Lung (tissue), 12 donors: ENCODE data around the gene ALKBH5. TPM values are rescaled to one million over a fixed set of nuclear protein-coding genes. Genes with fewer than 3 reads are reported as not detected.

Experiments used
- ATAC-seq: fragments of 200-7000 bp; cut with Tn5 transposase; one replicate; pipeline ENCODE4 v1.9.1; 2020; ENCODE audit warnings: moderate number of reproducible peaks; ENCODE audit not compliant: insufficient read depth, low FRiP score
- DNase-seq, 3 donors: peaks; one replicate each; pipeline ENCODE4 v3.0.0-alpha.2; 2013 to 2017
- H3K27ac ChIP-seq, 2 donors: one replicate each; pipeline ENCODE4 v1.5.1; 2013; ENCODE audit warnings: mild to moderate bottlenecking in 2 of 2, moderate library complexity in 2 of 2, control low read depth in 1 of 2, inconsistent platforms in 1 of 2, low read depth in 1 of 2, low read length in 1 of 2
- H3K27me3 ChIP-seq, 3 donors: one replicate each; pipeline ENCODE4 v1.5.1; 2013; ENCODE audit warnings: low read length in 2 of 3; ENCODE audit not compliant: control insufficient read depth in 3 of 3, insufficient read depth in 3 of 3
- H3K36me3 ChIP-seq, 4 donors: one replicate each; pipeline ENCODE4 v1.5.1; 2013; ENCODE audit warnings: low read length in 4 of 4, mild to moderate bottlenecking in 1 of 4, moderate library complexity in 1 of 4; ENCODE audit not compliant: control insufficient read depth in 4 of 4, insufficient read depth in 4 of 4
- H3K4me1 ChIP-seq, 5 donors: one replicate each; pipeline ENCODE4 v1.5.1; 2013; ENCODE audit warnings: low read length in 5 of 5, mild to moderate bottlenecking in 2 of 5, moderate library complexity in 1 of 5; ENCODE audit not compliant: control insufficient read depth in 5 of 5, insufficient read depth in 5 of 5
- H3K4me3 ChIP-seq: one replicate; pipeline ENCODE4 v1.5.1; 2013; ENCODE audit warnings: mild to moderate bottlenecking, control low read depth, moderate library complexity
- H3K9ac ChIP-seq, 2 donors: one replicate each; pipeline ENCODE4 v1.5.1; 2013; ENCODE audit warnings: low read length in 2 of 2, control low read depth in 1 of 2; ENCODE audit not compliant: insufficient read depth in 1 of 2
- H3K9me3 ChIP-seq, 4 donors: one replicate each; pipeline ENCODE4 v1.5.1; 2013; ENCODE audit warnings: low read length in 3 of 4, mild to moderate bottlenecking in 1 of 4, moderate library complexity in 1 of 4; ENCODE audit not compliant: control insufficient read depth in 4 of 4, insufficient read depth in 3 of 4
- WGBS, 2 donors: extraction: QIAGEN DNeasy Blood & Tissue Kit; methylation state at CpG; one replicate each; pipeline ENCODE4 v1.1.7; 2013; 5-methylcytosine and 5-hydroxymethylcytosine counted together
- polyA plus RNA-seq, 2 donors: library from polyadenylated mRNA; stranded (reverse); fragments of 200-250 nt; gene quantifications; one replicate each; pipeline ENCODE4 v1.2.1, GENCODE V29; 2013
- total RNA-seq, 2 donors: library from RNA; depleted of rRNA in 1 of 2; stranded (reverse); fragments of >200 nt in 1 of 2; gene quantifications; one replicate each; pipeline ENCODE4 v1.2.1, GENCODE V29; 2014 to 2021
- TF ChIP-seq, protein P1 (sequence below): IDR thresholded peaks from 2 replicates; pipeline ENCODE4 v1.5.1; 2012; ENCODE audit warnings: mild to moderate bottlenecking; ENCODE audit errors: control extremely low read depth, extremely low read depth
- donor health status: control.
- donor health status: control.
- donor health status: Bipolar disorder and iron deficiency.
- donor health status: healthy.
- donor health status: DM: yes; HTN: yes; CAD: no.

ALKBH5 gene
- total and polyA plus RNA-seq, 4 donors, result 30.2 to 104 (median 59.8) TPM

- no peaks in the 10 kb centered on the region for H3K27me3 ChIP-seq
- no peak overlapping the region for H3K4me3 ChIP-seq
- no peaks in the 10 kb centered on the region for H3K9me3 ChIP-seq
- H3K9ac ChIP-seq, result no peak overlapping the region
- no peak overlapping the region for H3K27ac ChIP-seq
- H3K36me3 ChIP-seq, result no peaks in the 10 kb centered on the region
- H3K4me1 ChIP-seq, result peaks cover 0 to 6% (median 0%) of the 10 kb centered on the region in 5 donors
- DNase-seq (no peak), ATAC-seq (no peak)
- TF ChIP-seq, protein P1, sequence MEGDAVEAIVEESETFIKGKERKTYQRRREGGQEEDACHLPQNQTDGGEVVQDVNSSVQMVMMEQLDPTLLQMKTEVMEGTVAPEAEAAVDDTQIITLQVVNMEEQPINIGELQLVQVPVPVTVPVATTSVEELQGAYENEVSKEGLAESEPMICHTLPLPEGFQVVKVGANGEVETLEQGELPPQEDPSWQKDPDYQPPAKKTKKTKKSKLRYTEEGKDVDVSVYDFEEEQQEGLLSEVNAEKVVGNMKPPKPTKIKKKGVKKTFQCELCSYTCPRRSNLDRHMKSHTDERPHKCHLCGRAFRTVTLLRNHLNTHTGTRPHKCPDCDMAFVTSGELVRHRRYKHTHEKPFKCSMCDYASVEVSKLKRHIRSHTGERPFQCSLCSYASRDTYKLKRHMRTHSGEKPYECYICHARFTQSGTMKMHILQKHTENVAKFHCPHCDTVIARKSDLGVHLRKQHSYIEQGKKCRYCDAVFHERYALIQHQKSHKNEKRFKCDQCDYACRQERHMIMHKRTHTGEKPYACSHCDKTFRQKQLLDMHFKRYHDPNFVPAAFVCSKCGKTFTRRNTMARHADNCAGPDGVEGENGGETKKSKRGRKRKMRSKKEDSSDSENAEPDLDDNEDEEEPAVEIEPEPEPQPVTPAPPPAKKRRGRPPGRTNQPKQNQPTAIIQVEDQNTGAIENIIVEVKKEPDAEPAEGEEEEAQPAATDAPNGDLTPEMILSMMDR, result no peak
Measured at GRCh38 chr17:18177133-18177532, 6.5 kb upstream of the ALKBH5 start.

DNA sequence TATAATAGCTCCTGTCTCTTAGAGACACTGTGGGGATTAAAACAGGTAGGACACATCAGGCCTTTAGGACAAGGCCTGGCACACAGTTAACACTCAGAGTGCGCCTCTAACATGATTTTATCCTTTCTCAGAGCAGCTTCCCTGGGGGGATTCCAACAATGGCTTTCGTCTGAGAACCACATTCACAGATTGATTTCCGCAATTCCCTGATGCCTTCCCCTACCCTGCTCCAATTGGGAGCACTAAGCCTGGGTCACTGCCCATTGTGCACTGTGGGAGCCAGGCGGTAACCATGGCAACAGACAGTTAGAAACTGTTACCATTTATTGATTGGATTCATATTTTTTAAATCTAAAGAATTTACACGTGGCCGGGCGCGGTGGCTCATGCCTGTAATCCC lies 5.9 kb upstream of the ALKBH5 start:
- no peaks in the 10 kb centered on the region for H3K27me3 ChIP-seq
- peaks cover 0 to 9% (median 0%) of the 10 kb centered on the region in 5 donors for H3K4me1 ChIP-seq
- no peaks in the 10 kb centered on the region for H3K9me3 ChIP-seq
- no peak overlapping the region for H3K9ac ChIP-seq
- no peak overlapping the region for H3K27ac ChIP-seq
- H3K36me3 ChIP-seq, result no peaks in the 10 kb centered on the region
- DNase-seq (no peak), ATAC-seq (no peak)
- H3K4me3 ChIP-seq, result no peak overlapping the region
- TF ChIP-seq, protein P1, result no peak
- WGBS, 2 donors, result 95% methylated on average over 8 of the region's 8 CpGs

DNA sequence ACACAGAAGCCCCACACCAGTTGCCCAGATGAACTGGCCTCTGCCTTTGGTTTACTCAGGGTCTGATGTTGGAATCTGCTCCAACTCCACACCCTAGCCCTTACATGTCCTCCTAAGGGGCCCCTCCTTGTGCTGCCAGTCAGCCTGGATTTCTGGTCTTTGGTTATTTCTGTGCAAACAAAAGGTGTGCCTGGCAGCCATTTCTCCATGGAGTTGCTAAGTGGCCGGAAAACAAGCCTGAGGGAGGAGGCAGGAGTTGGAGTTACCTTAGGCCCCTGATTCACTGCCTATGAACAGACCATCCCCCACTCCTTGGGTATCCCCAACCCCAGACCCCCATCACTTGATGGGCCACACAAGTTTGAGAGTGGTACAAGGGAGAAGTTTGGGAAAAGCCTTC lies 4.4 kb upstream of the ALKBH5 start:
- WGBS, 2 donors, result 71 to 86% methylated on average over 1 of the region's 1 CpG
- TF ChIP-seq, protein P1, result no peak
- no peak overlapping the region for H3K4me3 ChIP-seq
- H3K4me1 ChIP-seq, result peaks cover 0 to 9% (median 0%) of the 10 kb centered on the region in 5 donors
- no peak overlapping the region for H3K27ac ChIP-seq
- no peaks in the 10 kb centered on the region for H3K27me3 ChIP-seq
- H3K9me3 ChIP-seq, result no peaks in the 10 kb centered on the region
- H3K9ac ChIP-seq, result no peak overlapping the region
- ATAC-seq, result no peak
- no peaks in the 10 kb centered on the region for H3K36me3 ChIP-seq
- DNase-seq, result peak in 1 of 3 donors; percentile 35

GRCh38 chr17:18179804-18180203 lies 3.8 kb upstream of the ALKBH5 start:
- ATAC-seq (no peak), DNase-seq (no peak)
- Histone ChIP-seq H3K27me3 (no peaks in the 10 kb centered on the region), H3K9me3 (no peaks in the 10 kb centered on the region), H3K36me3 (no peaks in the 10 kb centered on the region), H3K4me1 (peaks cover 0 to 13% (median 0%) of the 10 kb centered on the region in 5 donors), H3K9ac (no peak overlapping the region), H3K4me3 (no peak overlapping the region), H3K27ac (no peak overlapping the region)
- TF ChIP-seq, protein P1, result no peak
- 95 to 98% methylated on average over 7 of the region's 7 CpGs for WGBS, 2 donors
